GM21360 (cell line): ENCODE data around the gene ABCC4.

ENCODE experiments used
- ATAC-seq: cut with Tn5 transposase; IDR thresholded peaks from one replicate; pipeline ENCODE4 v1.9.1; 2021; ENCODE audit warnings: mild to moderate bottlenecking, moderate library complexity; ENCODE audit not compliant: unreplicated experiment

Gene ABCC4

DNA sequence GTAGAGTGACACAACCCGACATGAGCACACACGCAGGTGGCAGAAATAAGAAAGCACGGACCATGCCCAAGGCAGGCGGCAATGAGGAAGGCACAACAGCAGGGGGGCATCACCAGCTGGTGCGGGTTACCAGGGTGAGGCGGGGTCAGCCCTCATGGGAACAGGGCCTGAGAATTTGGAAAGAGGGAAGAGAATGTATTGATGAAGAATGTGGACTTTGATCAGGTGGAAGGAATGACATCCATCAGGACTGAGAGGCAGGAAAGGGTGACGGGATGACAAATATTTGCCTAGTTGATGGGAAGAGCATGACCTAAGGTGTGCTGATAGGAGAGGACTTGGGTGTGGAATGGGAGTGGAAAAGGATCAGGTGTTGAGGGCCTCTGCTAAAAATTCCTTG lies 177.5 kb downstream of the ABCC4 start:
- ATAC-seq, result no peak

DNA sequence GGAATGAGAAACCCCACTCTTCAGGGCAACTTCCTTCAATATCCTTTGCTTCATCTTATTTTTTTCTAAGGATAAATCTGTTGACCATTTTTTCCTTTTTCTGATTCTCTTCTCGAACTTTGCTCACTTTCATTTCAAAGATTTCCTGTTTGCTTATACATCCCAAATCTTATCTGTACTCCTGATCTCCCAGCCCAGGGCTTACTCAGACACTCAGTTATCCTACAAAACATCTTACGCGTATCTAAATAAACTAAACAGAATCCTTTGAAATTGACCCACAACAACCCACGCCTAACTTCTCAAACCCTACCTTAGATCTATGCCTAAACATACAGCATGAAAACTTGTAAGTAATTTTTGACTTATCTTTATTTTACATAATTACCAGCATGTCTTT lies 179.2 kb downstream of the ABCC4 start:
- ATAC-seq, result no peak

DNA sequence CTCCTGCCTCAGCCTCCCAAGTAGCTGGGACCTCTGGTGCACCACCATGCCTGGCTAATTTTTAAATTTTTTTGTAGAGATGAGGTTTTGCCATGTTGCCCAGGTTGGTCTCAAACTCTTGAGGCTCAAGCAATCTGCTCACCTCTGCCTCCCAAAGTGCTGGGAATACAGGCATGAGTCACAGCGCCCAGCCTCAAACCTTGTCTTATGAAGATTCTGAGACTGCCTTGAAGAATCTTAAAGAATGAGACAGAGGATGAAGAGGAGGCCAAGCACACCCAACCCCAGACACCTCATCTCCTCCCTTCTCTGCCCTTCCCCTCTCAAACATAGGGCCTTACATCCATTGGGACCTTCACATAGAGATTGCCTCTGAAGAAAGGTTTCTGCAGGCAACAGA lies 179.7 kb downstream of the ABCC4 start:
- no peak for ATAC-seq

DNA sequence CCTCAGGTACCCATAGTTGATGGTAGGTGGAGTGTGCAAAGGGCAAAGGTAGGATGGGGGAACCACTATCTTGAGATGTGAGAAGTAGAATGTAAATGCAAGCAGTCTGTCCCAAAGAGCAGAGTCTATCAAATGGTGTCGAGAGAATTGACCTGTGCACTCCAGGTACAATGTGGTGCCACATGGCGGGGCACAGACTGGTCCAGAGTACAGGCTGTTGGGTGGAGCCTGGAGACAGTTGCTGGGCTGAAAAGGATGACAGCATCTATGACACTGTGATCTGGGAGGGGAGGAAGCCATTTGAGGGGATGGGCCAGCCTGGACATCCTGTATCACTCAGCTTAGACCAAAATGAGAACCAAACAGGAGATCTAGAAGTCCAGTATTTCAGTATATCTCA lies 180.6 kb downstream of the ABCC4 start:
- no peak for ATAC-seq

DNA sequence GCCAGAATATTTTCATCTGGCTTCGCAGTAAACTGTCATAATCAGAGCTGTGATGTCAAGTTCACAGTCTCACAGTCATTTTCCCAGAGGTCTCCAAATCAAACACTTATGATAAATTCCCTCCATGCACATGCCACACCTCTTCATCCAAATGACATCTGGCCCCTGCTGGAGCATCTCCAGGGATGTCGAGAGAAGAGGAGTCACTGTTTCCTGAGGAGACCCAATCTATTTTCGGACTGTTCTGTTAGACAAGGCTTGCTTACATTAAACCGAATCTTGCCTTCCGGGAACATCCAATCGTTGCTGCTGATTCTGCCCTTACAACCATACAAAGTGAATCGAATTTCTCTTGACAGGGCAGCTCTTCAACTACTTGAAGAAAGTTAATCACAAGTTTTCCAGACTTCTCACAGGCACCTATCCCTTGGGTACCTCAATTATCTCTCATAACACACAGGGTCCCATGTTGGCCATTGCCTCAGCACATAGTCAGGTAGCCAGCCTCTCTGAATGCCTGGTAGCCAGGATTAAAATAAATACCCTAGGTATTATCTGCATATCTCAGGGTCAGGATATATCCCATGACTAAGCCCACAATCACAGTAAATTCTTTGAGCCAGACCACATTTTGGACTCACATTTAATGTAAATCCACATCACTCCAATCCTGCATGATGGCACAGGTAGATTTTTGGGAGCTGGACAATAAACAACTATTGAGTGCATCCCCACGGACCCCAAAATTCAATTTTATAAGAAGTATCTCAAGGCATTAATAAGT lies 182.5 kb downstream of the ABCC4 start:
- ATAC-seq, result no peak

DNA sequence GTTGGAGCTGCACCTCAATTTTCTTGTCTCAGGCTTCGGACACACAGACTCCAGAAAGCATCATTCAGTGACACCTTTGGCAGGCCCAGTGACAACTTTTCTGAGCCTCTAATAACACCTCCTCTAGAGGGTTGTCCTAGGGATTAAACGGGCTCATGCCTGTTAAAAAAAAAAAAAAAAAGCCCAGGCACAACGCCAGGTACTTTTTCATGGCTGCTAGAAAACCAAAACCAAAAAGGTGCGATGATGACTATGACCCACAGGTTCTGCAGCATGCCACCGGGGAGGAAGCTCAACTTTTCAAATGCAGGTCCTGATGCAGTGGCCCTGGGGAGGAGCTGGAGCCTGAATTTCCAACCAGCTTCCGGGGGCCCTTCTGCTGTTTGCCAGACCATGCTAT lies 184.2 kb downstream of the ABCC4 start:
- ATAC-seq, result no peak

GRCh38 chr13:95115525-95115924 lies 185.7 kb downstream of the ABCC4 start:
- ATAC-seq, result no peak

- no peak for ATAC-seq
Measured at GRCh38 chr13:95113601-95114000, 187.7 kb downstream of the ABCC4 start.

GRCh38 chr13:95112883-95113282 lies 188.4 kb downstream of the ABCC4 start:
- ATAC-seq, result no peak

GRCh38 chr13:95111608-95112007 lies 189.6 kb downstream of the ABCC4 start:
- ATAC-seq, result no peak

DNA sequence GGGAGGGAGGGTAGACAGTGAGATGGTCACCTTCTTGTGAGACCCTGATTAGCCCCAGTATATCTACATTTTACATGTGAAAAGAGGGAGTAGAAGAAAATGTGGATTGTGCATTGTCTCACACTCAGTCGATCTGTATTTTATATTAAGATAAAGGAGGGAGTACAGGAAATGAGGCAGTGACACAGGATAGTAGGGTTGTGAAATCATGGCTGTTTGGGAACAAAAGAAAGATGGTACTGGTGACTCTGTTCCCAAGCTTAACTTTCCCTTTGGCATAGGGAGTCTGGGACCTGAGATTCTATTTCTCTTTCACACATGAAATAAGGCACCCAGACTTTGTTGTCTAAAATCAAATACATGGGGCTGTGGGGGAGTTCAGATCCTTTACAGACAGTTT lies 194.7 kb downstream of the ABCC4 start:
- no peak for ATAC-seq

DNA sequence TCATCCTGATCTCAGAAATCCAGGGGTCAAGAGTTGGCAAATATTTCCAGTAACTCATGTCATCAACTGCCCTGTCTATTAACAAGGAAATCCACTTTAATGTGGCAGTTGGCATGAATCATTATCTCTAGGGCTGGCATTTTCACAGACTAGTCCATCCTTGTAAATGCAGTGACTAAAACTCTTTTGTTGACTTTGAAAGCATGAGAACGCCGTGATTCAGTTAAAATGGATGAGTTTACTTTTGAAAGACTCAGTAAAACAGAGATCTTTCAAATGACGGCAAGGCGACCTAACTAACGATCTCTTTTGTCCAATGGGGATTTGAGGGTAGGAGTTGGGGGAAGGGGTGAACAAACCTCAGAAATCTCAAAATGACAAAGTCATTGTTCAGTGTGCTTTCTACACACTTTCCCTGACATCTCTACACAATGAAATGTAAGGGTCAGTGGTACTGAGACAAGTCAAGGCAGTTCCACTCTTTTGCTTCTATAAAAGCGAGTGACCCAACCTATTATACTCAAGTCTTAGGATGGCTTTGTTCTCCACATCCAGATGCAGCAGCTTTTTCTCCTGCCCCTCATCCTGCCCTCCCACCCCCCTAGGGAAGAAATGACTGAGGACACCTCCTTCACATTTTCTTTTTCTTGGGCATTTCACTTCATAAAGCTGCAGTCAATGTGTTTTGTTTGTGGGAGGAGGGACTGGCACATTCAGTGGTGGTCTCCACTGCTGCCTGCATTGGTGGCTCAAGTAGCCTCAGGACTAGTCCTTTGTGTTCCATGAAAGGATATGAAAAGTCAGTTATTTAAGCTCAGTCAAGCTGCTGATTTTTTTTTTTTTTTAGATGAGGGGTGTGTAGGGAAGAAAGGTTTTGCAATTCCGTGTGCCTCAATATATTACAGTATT lies 200.5 kb downstream of the ABCC4 start:
- no peak for ATAC-seq

DNA sequence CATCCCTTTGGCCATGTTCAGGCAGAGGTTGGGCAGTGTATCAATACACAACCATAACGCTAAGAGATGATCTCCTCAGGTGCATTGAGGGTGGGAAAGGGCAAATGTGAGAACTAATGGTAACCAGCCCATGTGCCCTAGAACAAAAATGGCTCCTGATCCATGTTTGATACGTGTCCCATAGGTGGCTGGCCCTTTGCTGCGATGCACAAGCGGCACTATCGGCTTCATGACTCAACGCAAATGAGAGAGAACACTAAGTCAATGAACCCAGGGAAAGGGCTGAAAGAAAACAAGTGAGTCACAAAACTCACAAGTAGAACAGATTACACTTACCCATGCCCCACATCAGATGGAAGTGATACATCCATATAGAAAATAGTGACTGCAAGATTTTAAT lies 201.7 kb downstream of the ABCC4 start:
- no peak for ATAC-seq

- no peak for ATAC-seq
Measured at GRCh38 chr13:95098916-95099315, 202.3 kb downstream of the ABCC4 start.

- no peak for ATAC-seq
Measured at GRCh38 chr13:95091755-95092154, 209.5 kb downstream of the ABCC4 start.

DNA sequence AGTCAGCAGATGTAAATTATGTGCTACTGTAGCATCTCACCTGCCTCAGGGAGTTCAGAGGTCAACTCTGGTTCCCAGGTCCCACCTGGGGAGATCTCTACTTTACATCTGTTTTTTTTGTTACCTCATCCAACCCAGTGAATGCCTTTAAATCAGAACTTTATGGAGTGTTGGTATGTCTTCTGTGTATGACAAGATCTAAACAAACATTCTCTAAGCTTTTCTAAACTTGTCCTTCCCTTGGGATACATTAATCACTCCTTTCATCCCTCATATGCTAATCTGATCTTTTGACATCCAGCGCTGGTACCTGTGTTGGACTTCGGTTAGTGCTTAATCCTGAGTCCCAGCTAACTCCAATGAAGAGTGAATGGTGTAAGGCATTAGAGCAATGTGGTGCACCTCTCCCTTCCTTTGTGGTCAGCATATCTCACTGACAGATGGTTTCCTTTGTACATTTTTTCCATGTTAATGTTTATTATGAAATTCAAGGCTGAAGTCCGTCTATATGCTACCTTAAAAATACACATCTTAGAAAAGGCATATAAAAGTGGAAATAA lies 213.4 kb downstream of the ABCC4 start:
- no peak for ATAC-seq

GRCh38 chr13:95086761-95087160 lies 214.5 kb downstream of the ABCC4 start:
- ATAC-seq, result no peak

DNA sequence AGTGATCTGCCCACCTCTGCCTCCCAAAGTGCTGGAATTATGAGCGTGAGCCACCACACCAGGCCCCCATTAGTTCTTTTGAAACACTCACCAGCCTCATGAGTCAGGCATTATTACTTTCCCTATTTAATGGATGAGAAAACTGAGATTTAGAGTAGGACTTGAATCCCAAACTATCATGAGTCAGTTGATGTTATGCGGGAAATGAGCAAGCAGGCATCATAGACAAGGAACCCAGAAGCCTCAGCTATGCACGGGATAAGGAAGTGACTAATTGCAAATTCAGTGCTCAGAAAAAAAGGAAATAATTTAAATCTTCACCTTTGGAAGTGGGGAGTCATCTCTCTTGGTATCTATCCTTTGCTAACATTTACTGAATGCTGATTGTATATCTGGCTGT lies 217.5 kb downstream of the ABCC4 start:
- no peak for ATAC-seq

DNA sequence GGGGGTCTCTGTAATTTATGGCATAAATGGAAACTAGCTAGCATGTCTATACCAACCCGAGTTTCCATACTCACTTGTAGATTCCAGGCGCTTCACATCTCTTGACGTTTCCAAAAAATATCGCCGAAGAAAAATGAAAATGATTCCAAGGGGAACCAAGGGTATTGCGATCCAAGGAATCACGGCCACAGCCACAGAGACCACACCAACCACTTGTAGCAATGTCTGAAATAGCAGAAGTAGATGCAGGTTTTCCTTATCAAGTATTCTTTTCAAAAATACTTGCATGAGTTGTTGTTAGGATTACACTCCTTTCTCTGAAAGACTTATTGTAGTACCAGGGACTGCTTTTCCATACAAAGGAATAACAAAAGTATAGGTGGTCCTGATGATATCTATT lies 218.2 kb downstream of the ABCC4 start:
- ATAC-seq, result no peak

- no peak for ATAC-seq
Measured at GRCh38 chr13:95075506-95075905, 225.7 kb downstream of the ABCC4 start.

GRCh38 chr13:95074820-95075219 lies 226.4 kb downstream of the ABCC4 start:
- ATAC-seq, result no peak
